ENCODE results near the gene JADE3. TPM values are rescaled to one million over a fixed set of nuclear protein-coding genes. Genes with fewer than 3 reads are reported as not detected.

JADE3 gene
- total RNA-seq, 1 donor: 4.3 TPM

DNA sequence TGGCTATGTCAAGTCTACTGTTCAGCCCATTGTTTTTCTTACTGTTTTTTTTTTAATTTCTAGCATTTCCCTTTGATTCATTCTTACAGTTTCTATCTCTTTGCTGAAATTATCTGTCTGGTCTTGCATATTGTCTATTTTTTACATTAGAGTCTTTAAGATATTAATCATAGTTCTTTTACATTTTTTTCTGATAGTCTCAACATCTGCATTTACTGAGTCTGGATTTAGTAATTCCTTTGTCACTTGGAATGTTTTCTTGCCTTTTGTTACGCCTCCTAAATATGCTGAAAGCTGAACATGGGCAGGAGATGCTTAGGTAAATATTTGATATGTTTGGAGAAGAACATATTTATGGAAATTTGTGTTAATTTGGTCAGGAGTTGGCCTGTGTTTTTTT lies 10.4 kb downstream of the JADE3 start:
- no peak for TF ChIP-seq CTCF (IDR thresholded peaks at IDR 0.05; ENCODE audit: insufficient read depth, low read depth, low read length)
- H3K4me3 ChIP-seq (ENCODE audit: low read depth, low read length): no peak overlapping the region
- DNase-seq (ENCODE audit: low read depth): no peak

DNA sequence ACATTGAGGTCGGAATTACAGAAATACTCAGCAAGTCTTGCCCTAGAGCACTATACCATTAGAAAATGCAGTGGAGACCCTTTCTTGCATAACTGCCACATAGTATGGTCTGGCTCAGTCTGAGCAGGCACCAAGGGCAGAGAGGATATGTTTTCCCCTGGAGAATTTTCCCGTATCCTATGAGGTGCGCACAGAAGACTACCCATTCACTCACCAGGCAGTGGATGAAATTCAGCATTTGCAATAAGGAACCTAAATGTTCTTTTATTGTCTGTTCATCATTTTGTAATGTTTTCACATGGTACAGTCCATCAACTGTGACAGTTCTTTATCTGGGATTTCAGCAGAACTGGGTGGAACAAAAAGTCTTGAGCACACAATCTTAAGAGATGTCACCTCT lies 15.5 kb downstream of the JADE3 start:
- no peak for DNase-seq (ENCODE audit: low read depth)
- no peak overlapping the region for H3K4me3 ChIP-seq (ENCODE audit: low read depth, low read length)
- TF ChIP-seq CTCF (IDR thresholded peaks at IDR 0.05; ENCODE audit: insufficient read depth, low read depth, low read length): no peak

DNA sequence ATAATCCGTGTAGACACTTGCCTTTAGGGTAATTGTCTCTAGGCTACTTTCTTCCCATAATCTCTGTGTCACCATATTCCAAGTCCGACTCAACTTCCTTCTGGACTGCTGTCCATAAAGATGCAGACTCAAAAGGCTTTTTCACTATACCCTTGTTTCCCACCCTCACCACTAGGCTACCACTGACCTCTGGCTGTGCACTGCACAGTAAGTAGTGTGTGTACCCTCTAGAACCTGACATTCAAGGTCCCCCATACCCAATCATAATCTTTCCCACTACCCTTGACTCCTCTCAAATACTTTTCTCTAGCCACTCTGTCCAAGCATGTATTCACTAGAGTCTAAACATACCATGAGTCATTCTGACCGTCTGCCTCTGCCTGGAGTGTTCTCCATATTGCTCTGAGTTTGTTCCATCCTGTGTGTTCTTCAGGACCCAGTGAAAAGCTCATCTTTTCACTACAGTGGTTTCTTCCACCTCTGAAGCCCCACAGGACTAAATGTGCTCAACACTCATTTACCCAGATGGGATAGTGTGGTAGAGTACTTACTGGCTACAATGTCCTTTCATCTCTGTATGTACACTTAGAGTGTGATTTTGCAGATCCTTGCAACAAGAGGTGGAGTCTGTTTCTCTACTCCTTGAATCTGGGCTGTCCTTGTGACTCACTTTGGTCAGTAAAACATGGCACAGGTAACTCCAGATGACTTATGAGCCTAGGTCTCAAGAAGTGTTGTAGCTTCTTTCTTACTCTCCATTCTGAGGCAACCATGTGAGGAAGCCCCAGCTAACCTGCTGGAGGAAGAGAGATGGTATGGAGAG lies 17.4 kb downstream of the JADE3 start:
- TF ChIP-seq CTCF (IDR thresholded peaks at IDR 0.05; ENCODE audit: insufficient read depth, low read depth, low read length): no peak
- H3K4me3 ChIP-seq (ENCODE audit: low read depth, low read length): no peak overlapping the region
- DNase-seq (ENCODE audit: low read depth): peak; percentile 41

DNA sequence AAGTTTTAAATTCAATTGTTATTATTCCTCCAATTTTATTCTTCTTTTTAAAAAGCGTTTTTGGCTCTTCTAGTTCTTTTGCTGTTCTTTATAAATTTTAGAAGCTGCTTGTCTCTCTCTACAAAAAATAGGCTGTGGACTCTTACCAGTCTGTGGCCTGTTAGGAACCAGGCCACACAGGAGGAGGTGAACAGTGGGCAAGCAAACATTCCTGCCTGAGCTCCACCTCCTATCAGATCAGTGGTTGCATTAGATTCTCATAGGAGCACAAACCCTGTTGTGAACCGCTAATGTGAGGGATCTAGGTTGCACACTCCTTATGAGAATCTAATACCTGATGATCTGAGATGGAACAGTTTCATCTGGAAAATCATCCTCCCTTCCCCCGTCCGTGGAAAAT lies 23.1 kb downstream of the JADE3 start:
- TF ChIP-seq CTCF (IDR thresholded peaks at IDR 0.05; ENCODE audit: insufficient read depth, low read depth, low read length): no peak
- no peak overlapping the region for H3K4me3 ChIP-seq (ENCODE audit: low read depth, low read length)
- DNase-seq (ENCODE audit: low read depth): no peak

DNA sequence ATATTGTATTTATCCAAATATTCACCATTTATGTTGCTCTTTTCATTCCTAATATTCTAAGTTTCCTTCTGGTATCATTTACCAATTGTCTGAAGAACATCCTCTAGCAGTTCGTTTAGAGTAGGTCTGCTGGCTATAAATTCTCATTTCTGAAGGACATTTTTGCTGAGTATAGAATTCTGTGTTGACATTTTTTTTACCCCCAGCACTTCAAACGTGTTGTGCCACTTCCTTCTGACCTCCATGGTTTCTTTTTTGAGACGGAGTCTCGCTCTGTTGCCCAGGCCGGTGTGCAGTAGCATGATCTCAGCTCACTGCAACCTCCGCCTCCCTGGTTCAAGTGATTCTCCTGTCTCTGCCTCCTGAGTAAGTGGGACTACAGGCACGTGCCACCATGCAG lies 26.4 kb downstream of the JADE3 start:
- no peak for DNase-seq (ENCODE audit: low read depth)
- no peak overlapping the region for H3K4me3 ChIP-seq (ENCODE audit: low read depth, low read length)
- no peak for TF ChIP-seq CTCF (IDR thresholded peaks at IDR 0.05; ENCODE audit: insufficient read depth, low read depth, low read length)

GRCh38 chrX:46941341-46941740 lies 29.1 kb downstream of the JADE3 start:
- no peak for TF ChIP-seq CTCF (IDR thresholded peaks at IDR 0.05; ENCODE audit: insufficient read depth, low read depth, low read length)
- no peak for DNase-seq (ENCODE audit: low read depth)

DNA sequence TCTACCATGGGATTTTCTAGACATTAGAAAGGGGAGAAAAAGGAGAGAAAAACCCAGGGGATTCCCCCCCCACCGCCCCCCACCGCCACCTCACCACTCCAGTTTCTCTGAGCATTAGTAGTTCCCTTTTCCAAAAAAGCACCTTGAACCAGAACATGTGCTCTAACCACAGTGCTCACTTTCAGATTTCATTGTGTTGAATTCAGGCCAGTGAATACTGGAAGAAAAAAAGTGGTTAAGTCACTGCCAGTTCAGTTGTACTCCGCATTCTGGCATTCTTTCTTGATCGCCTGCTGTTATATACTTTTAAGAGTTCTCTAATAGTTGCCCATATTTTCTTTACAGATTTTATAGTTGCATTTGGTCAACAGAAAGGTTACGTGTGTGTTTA lies 40.9 kb downstream of the JADE3 start:
- no peak for TF ChIP-seq CTCF (IDR thresholded peaks at IDR 0.05; ENCODE audit: insufficient read depth, low read depth, low read length)
- DNase-seq (ENCODE audit: low read depth): no peak
- no peak overlapping the region for H3K4me3 ChIP-seq (ENCODE audit: low read depth, low read length)

More at GRCh38 chrX:46941341-46941740, 29.1 kb downstream of the JADE3 start:
- no peak overlapping the region for H3K4me3 ChIP-seq (ENCODE audit: low read depth, low read length)

Measured in fibroblast of villous mesenchyme (primary cell).